K562 (cell line): ENCODE measurements around the gene RBM20.

ENCODE experiments used
- BRF2 ChIP-seq: IDR thresholded peaks from 3 replicates; pipeline ENCODE4 v1.6.1; 2011; ENCODE audit warnings: borderline replicate concordance, mild to moderate bottlenecking; ENCODE audit not compliant: insufficient read length, insufficient read depth
- CCAR2 ChIP-seq: fragments of 200-400 bp; formaldehyde crosslinking; IDR thresholded peaks from 2 replicates; pipeline ENCODE4 v1.6.1; 2017; ENCODE audit warnings: mild to moderate bottlenecking, low read depth, low read length
- CTCF ChIP-seq, 3 experiments: IDR thresholded peaks in 2 of 3; conservative IDR thresholded peaks in 1 of 3; 2 replicates each; pipeline ENCODE4 v1.5.1; 2011 to 2012; ENCODE audit warnings: low read length in 3 of 3, mild to moderate bottlenecking in 3 of 3, control low read depth in 2 of 3, improper control_type of control experiment in 1 of 3, inconsistent platforms in 1 of 3, low read depth in 1 of 3, mixed read lengths in 1 of 3, moderate library complexity in 1 of 3; ENCODE audit not compliant: insufficient read depth in 2 of 3
- CTCFL ChIP-seq: IDR thresholded peaks from 2 replicates; pipeline ENCODE4 v1.6.1; 2011; ENCODE audit warnings: borderline replicate concordance, low read depth, mild to moderate bottlenecking, moderate library complexity, low read length; ENCODE audit not compliant: insufficient read depth, poor library complexity, severe bottlenecking
- FOXM1 ChIP-seq, 2 experiments: fragments of 450-650 bp in 1 of 2; sonication (generic) in 1 of 2; formaldehyde crosslinking in 1 of 2; IDR thresholded peaks; 2 replicates each; pipeline versions ENCODE4 v1.6.1 to v1.9.0; 2017 to 2022; ENCODE audit warnings: low read depth in 2 of 2, mild to moderate bottlenecking in 2 of 2, missing genetic modification reagents in 1 of 2, moderate library complexity in 1 of 2
- NCOA1 ChIP-seq: fragments of 450-650 bp; IDR thresholded peaks from 2 replicates; pipeline ENCODE4 v1.6.1; 2016; ENCODE audit warnings: low read depth
- NR2C1 ChIP-seq, 2 experiments: fragments of 450-650 bp; IDR thresholded peaks; 2 replicates each; pipeline ENCODE4 v1.6.1; 2017; ENCODE audit warnings: mild to moderate bottlenecking in 2 of 2, antibody characterized with exemption in 1 of 2, inconsistent platforms in 1 of 2, missing compliant biosample characterization in 1 of 2, missing genetic modification characterization in 1 of 2
- POLR2A ChIP-seq: fragments of 450-650 bp; conservative IDR thresholded peaks from 2 replicates; pipeline ENCODE4 v1.6.1; 2016
- SAFB2 ChIP-seq: fragments of 200-400 bp; formaldehyde crosslinking; IDR thresholded peaks from 2 replicates; pipeline ENCODE4 v1.6.1; 2018; ENCODE audit warnings: borderline replicate concordance, low read length, low read depth, moderate library complexity; ENCODE audit not compliant: severe bottlenecking
- STAG1 ChIP-seq: sonication (generic); formaldehyde crosslinking; IDR thresholded peaks from 2 replicates; pipeline ENCODE4 v1.5.0; 2020; ENCODE audit warnings: missing genetic modification reagents, borderline replicate concordance
- ZNF24 ChIP-seq: fragments of 450-650 bp; IDR thresholded peaks from 2 replicates; pipeline ENCODE4 v1.6.1; 2016
- ZNF41 ChIP-seq: fragments of 250-450 bp; sonication (Bioruptor Pico); conservative IDR thresholded peaks from 2 replicates; pipeline ENCODE4 v1.4.0; 2020; ENCODE audit warnings: mild to moderate bottlenecking
- TF ChIP-seq, protein P1 (sequence below), 2 experiments: IDR thresholded peaks in 1 of 2; conservative IDR thresholded peaks in 1 of 2; 2 replicates each; pipeline ENCODE4 v1.6.1; 2016; ENCODE audit warnings: low read depth in 2 of 2, mild to moderate bottlenecking in 1 of 2, missing compliant biosample characterization in 1 of 2, missing genetic modification characterization in 1 of 2, moderate library complexity in 1 of 2

GRCh38 chr10:110714356-110714755, 70.2 kb downstream of the RBM20 start:
- TF ChIP-seq SAFB2 (no peak), NCOA1 (no peak), CTCFL (no peak), FOXM1 (IDR thresholded peaks at IDR 0.05; ENCODE audit: low read depth) (no peak), FOXM1 (CRISPR knock-in tag; IDR thresholded peaks at IDR 0.05; ENCODE audit: low read depth) (no peak), CCAR2 (no peak), BRF2 (no peak), ZNF41 (no peak), STAG1 (CRISPR knock-in tag) (no peak), ZNF24 (no peak), POLR2A (no peak), CTCF (IDR thresholded peaks at IDR 0.05 in 2 of 3, conservative IDR thresholded peaks at IDR 0.05 in 1 of 3; ENCODE audit: insufficient read depth in 2 of 3, low read depth in 1 of 3, low read length in 3 of 3) (no peak), NR2C1 (IDR thresholded peaks at IDR 0.05) (no peak), NR2C1 (tag; IDR thresholded peaks at IDR 0.05) (no peak)
- TF ChIP-seq, protein P1, sequence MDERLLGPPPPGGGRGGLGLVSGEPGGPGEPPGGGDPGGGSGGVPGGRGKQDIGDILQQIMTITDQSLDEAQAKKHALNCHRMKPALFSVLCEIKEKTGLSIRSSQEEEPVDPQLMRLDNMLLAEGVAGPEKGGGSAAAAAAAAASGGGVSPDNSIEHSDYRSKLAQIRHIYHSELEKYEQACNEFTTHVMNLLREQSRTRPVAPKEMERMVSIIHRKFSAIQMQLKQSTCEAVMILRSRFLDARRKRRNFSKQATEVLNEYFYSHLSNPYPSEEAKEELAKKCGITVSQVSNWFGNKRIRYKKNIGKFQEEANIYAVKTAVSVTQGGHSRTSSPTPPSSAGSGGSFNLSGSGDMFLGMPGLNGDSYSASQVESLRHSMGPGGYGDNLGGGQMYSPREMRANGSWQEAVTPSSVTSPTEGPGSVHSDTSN (CRISPR knock-in tag; IDR thresholded peaks at IDR 0.05; ENCODE audit: low read depth): no peak
- TF ChIP-seq, protein P1 (tag; conservative IDR thresholded peaks at IDR 0.05; ENCODE audit: low read depth): no peak
